Glutamatergic neuron (in vitro differentiated cells): ENCODE measurements around the gene VWA7. TPM values are rescaled to one million over a fixed set of nuclear protein-coding genes. Genes with fewer than 3 reads are reported as not detected.
"Not testable (repeated sequence)": the region's sequence is repeated elsewhere in the genome, so short reads cannot be mapped to it uniquely, and the experiment has no call there.

ENCODE experiments used
- DNase-seq: peaks from one replicate; pipeline ENCODE4 v3.0.0; 2022
- H3K27ac Mint-ChIP-seq: one replicate; pipeline ENCODE4 v1.8.0; 2020; ENCODE audit warnings: mild to moderate bottlenecking, mixed read lengths, inconsistent platforms; ENCODE audit not compliant: unreplicated experiment
- H3K27me3 Mint-ChIP-seq: one replicate; pipeline ENCODE4 v1.8.0; 2020; ENCODE audit warnings: mild to moderate bottlenecking, moderate library complexity, mixed read lengths, inconsistent platforms; ENCODE audit not compliant: unreplicated experiment
- H3K36me3 Mint-ChIP-seq: one replicate; pipeline ENCODE4 v1.8.0; 2020; ENCODE audit warnings: mild to moderate bottlenecking, mixed read lengths, inconsistent platforms; ENCODE audit not compliant: unreplicated experiment
- H3K4me1 Mint-ChIP-seq: one replicate; pipeline ENCODE4 v1.8.0; 2020; ENCODE audit warnings: mild to moderate bottlenecking, low read depth, mixed read lengths, inconsistent platforms; ENCODE audit not compliant: unreplicated experiment
- H3K4me3 Mint-ChIP-seq: one replicate; pipeline ENCODE4 v1.8.0; 2020; ENCODE audit warnings: mild to moderate bottlenecking, mixed read lengths, inconsistent platforms; ENCODE audit not compliant: unreplicated experiment
- H3K9me3 Mint-ChIP-seq: one replicate; pipeline ENCODE4 v1.8.0; 2020; ENCODE audit warnings: mild to moderate bottlenecking, moderate library complexity, mixed read lengths, inconsistent platforms; ENCODE audit not compliant: unreplicated experiment
- CTCF ChIP-seq: fragments of 200-600 bp; sonication (generic); IDR thresholded peaks from one replicate; pipeline ENCODE4 v1.5.0; 2021; ENCODE audit not compliant: partially characterized antibody, unreplicated experiment
- long read RNA-seq: library from polyadenylated mRNA; unstranded; transcript quantifications from one replicate; pipeline ENCODE4 v2.0.0, GENCODE V29; 2020; ENCODE audit not compliant: unreplicated experiment
- total RNA-seq: library from RNA; stranded (reverse); fragmentation: NEBNext Ultra II Directional; extraction: Animal tissue kit (Norgen Biotek cat#: 25700); gene quantifications from one replicate; pipeline ENCODE4 v1.2.1, GENCODE V29; 2021; ENCODE audit not compliant: unreplicated experiment

The VWA7 gene
- total RNA-seq, result 3.2 TPM
- long read RNA-seq, result 0 reads

- no peaks in the 10 kb centered on the region for H3K27me3 Mint-ChIP-seq
- no peak within 1 kb of the TSS for H3K27ac Mint-ChIP-seq
- H3K9me3 Mint-ChIP-seq, result peaks cover 2% of the 10 kb centered on the region
- DNase-seq, result peak; percentile 29
- H3K4me3 Mint-ChIP-seq, result no peak within 1 kb of the TSS
- no peak for TF ChIP-seq CTCF
- H3K4me1 Mint-ChIP-seq, result no peaks in the 10 kb centered on the region
- no peaks in the 10 kb centered on the region for H3K36me3 Mint-ChIP-seq
Observed at GRCh38 chr6:31776989-31777666, at the start of gene VWA7. Gene VWA7 (minus strand): TSS chr6:31777328. CDS start chr6:31776779, 549 bp downstream.

- peaks cover 13% of the 10 kb centered on the region for H3K9me3 Mint-ChIP-seq
- H3K4me1 Mint-ChIP-seq, result peaks cover 4% of the 10 kb centered on the region
- DNase-seq, result peak; percentile 36
- H3K4me3 Mint-ChIP-seq, result peak overlapping the region; percentile 92
- no peaks in the 10 kb centered on the region for H3K36me3 Mint-ChIP-seq
- H3K27ac Mint-ChIP-seq, result peak overlapping the region; percentile 96
- no peak for TF ChIP-seq CTCF
- peaks cover 12% of the 10 kb centered on the region for H3K27me3 Mint-ChIP-seq
Observed at GRCh38 chr6:31826793-31827285, 49.7 kb upstream of the VWA7 start.

GRCh38 chr6:31825553-31825952, 48.4 kb upstream of the VWA7 start:
- TF ChIP-seq CTCF, result no peak
- DNase-seq, result no peak
- no peak overlapping the region for H3K27ac Mint-ChIP-seq
- no peaks in the 10 kb centered on the region for H3K36me3 Mint-ChIP-seq
- H3K27me3 Mint-ChIP-seq, result peaks cover 15% of the 10 kb centered on the region
- peaks cover 16% of the 10 kb centered on the region for H3K9me3 Mint-ChIP-seq
- H3K4me1 Mint-ChIP-seq, result peaks cover 4% of the 10 kb centered on the region
- H3K4me3 Mint-ChIP-seq, result peak overlapping the region; percentile 92

- not testable (repeated sequence) for H3K27ac Mint-ChIP-seq
Observed at GRCh38 chr6:31823592-31824196, 46.6 kb upstream of the VWA7 start.

GRCh38 chr6:31822036-31822821, 45.1 kb upstream of the VWA7 start:
- peaks cover 4% of the 10 kb centered on the region for H3K36me3 Mint-ChIP-seq
- no peak for TF ChIP-seq CTCF
- peak; percentile 31 for DNase-seq
- H3K27me3 Mint-ChIP-seq, result peaks cover 9% of the 10 kb centered on the region
- peak overlapping the region; percentile 95 for H3K4me3 Mint-ChIP-seq
- peaks cover 16% of the 10 kb centered on the region for H3K9me3 Mint-ChIP-seq
- H3K4me1 Mint-ChIP-seq, result peaks cover 5% of the 10 kb centered on the region
- peak overlapping the region; percentile 84 for H3K27ac Mint-ChIP-seq

More at GRCh38 chr6:31823592-31824196, 46.6 kb upstream of the VWA7 start:
- DNase-seq, H3K36me3 Mint-ChIP-seq, H3K4me3 Mint-ChIP-seq, H3K4me1 Mint-ChIP-seq: not testable (repeated sequence)
- H3K9me3 Mint-ChIP-seq, result peaks cover 11% of the 10 kb centered on the region
- H3K27me3 Mint-ChIP-seq, result peaks cover 13% of the 10 kb centered on the region
